Breast epithelium (tissue), 4 donors: ENCODE data around the gene BHLHE41. TPM values are rescaled to one million over a fixed set of nuclear protein-coding genes. Genes with fewer than 3 reads are reported as not detected.

Source experiments
- DNase-seq, 2 donors: peaks; one replicate each; pipeline ENCODE4 v3.0.0-alpha.2; 2019; ENCODE audit warnings: low spot score in 2 of 2
- H3K27ac ChIP-seq, 2 donors: fragments of 200-600 bp; sonication (generic) in 1 of 2; one replicate each; pipeline ENCODE4 v1.5.1; 2016 to 2019; ENCODE audit warnings: mild to moderate bottlenecking in 1 of 2
- H3K27me3 ChIP-seq, 2 donors: fragments of 200-600 bp; sonication (generic) in 1 of 2; one replicate each; pipeline versions ENCODE4 v1.5.1 to v1.6.0; 2017 to 2019; ENCODE audit warnings: control low read depth in 1 of 2, mild to moderate bottlenecking in 1 of 2
- H3K36me3 ChIP-seq: fragments of 200-600 bp; one replicate; pipeline ENCODE4 v1.5.1; 2019
- H3K4me1 ChIP-seq, 2 donors: fragments of 200-600 bp; sonication (generic); one replicate each; pipeline ENCODE4 v1.5.1; 2016 to 2019; ENCODE audit warnings: control low read depth in 1 of 2
- H3K4me3 ChIP-seq, 3 donors: fragments of 200-600 bp; sonication (generic); 1 replicate in 2 of 3; 2 replicates in 1 of 3; pipeline ENCODE4 v1.5.1; 2016 to 2019; ENCODE audit warnings: mild to moderate bottlenecking in 3 of 3, moderate library complexity in 2 of 3
- H3K9me3 ChIP-seq, 2 donors: fragments of 200-600 bp; sonication (generic) in 1 of 2; one replicate each; pipeline ENCODE4 v1.5.1; 2016 to 2019; ENCODE audit warnings: control low read depth in 1 of 2
- CTCF ChIP-seq, 3 donors: fragments of 450-650 bp; IDR thresholded peaks; one replicate each; pipeline ENCODE4 v1.5.1; 2016 to 2017; ENCODE audit warnings: antibody characterized with exemption in 3 of 3, mild to moderate bottlenecking in 3 of 3, moderate library complexity in 3 of 3
- POLR2A ChIP-seq: fragments of 450-650 bp; IDR thresholded peaks from one replicate; pipeline ENCODE4 v1.6.1; 2016; ENCODE audit warnings: antibody characterized with exemption, mild to moderate bottlenecking, moderate library complexity
- POLR2AphosphoS5 ChIP-seq, 3 donors: sonication (generic); formaldehyde crosslinking; IDR thresholded peaks; one replicate each; pipeline ENCODE4 v1.6.1; 2017; ENCODE audit warnings: antibody characterized with exemption in 3 of 3
- intact Hi-C: fragments of 100-400 bp; cut with DNase I; formaldehyde crosslinking; loops from one replicate; pipeline ENCODE4 v1.15.1; 2023; ENCODE audit warnings: low total_unique reads
- total RNA-seq, 3 donors: library from RNA; depleted of rRNA; stranded (reverse); fragments of >200 nt; gene quantifications; one replicate each; pipeline ENCODE4 v1.1.0, GENCODE V29; 2016

The BHLHE41 gene
- 10 to 100 TPM in 1 of 3 donors, 1 to 10 TPM in 2; 5.6 to 29.7 (median 9.2) TPM for total RNA-seq

GRCh38 chr12:26124446-26125399, at the start of gene BHLHE41:
BHLHE41 (minus strand) TSS chr12:26125037; CDS start chr12:26124779, 258 bp downstream.
- DNase-seq, result peak; percentile 79 to 83
- no peak for TF ChIP-seq POLR2A
- no peak for TF ChIP-seq CTCF (IDR thresholded peaks at IDR 0.05)
- peak; percentile 37 to 78 (median 43) for TF ChIP-seq POLR2AphosphoS5 (IDR thresholded peaks at IDR 0.05)
- Histone ChIP-seq H3K27me3 (no peaks in the 10 kb centered on the region), H3K36me3 (no peaks in the 10 kb centered on the region), H3K4me3 (peak within 1 kb of the TSS; percentile 60 to 83 (median 72)), H3K4me1 (peaks cover 0 to 5% of the 10 kb centered on the region in 2 donors), H3K27ac (peak within 1 kb of the TSS; percentile 99), H3K9me3 (no peaks in the 10 kb centered on the region)
- intact Hi-C loops, result loop anchor here (10.0 kb wide), 1 partner anchor 160 kb away; no protein-coding TSS in a partner anchor

GRCh38 chr12:26172946-26173552, 48.2 kb upstream of the BHLHE41 start:
- intact Hi-C loops, result no loop called here
- DNase-seq, result no peak
- TF ChIP-seq CTCF (IDR thresholded peaks at IDR 0.05), result no peak
- TF ChIP-seq POLR2AphosphoS5 (IDR thresholded peaks at IDR 0.05), result no peak
- no peak for TF ChIP-seq POLR2A
- Histone ChIP-seq H3K27me3 (no peaks in the 10 kb centered on the region), H3K9me3 (no peaks in the 10 kb centered on the region), H3K36me3 (no peaks in the 10 kb centered on the region), H3K4me1 (no peaks in the 10 kb centered on the region), H3K27ac (no peak overlapping the region), H3K4me3 (no peak overlapping the region)

GRCh38 chr12:26172539-26172938, 47.7 kb upstream of the BHLHE41 start:
- DNase-seq, result no peak
- intact Hi-C loops, result no loop called here
- H3K4me3 ChIP-seq, result no peak overlapping the region
- no peaks in the 10 kb centered on the region for H3K4me1 ChIP-seq
- H3K27ac ChIP-seq, result no peak overlapping the region
- no peaks in the 10 kb centered on the region for H3K27me3 ChIP-seq
- no peaks in the 10 kb centered on the region for H3K36me3 ChIP-seq
- H3K9me3 ChIP-seq, result no peaks in the 10 kb centered on the region
- TF ChIP-seq POLR2A (no peak), POLR2AphosphoS5 (IDR thresholded peaks at IDR 0.05) (no peak), CTCF (IDR thresholded peaks at IDR 0.05) (no peak)

GRCh38 chr12:26172013-26172412, 47.2 kb upstream of the BHLHE41 start:
- Histone ChIP-seq H3K27ac (no peak overlapping the region), H3K9me3 (no peaks in the 10 kb centered on the region), H3K27me3 (no peaks in the 10 kb centered on the region), H3K4me1 (no peaks in the 10 kb centered on the region), H3K4me3 (no peak overlapping the region), H3K36me3 (no peaks in the 10 kb centered on the region)
- TF ChIP-seq POLR2A, result no peak
- no peak for TF ChIP-seq POLR2AphosphoS5 (IDR thresholded peaks at IDR 0.05)
- TF ChIP-seq CTCF (IDR thresholded peaks at IDR 0.05), result no peak
- no peak for DNase-seq
- intact Hi-C loops, result no loop called here

- Histone ChIP-seq H3K4me3 (no peak overlapping the region), H3K36me3 (no peaks in the 10 kb centered on the region), H3K27ac (no peak overlapping the region), H3K4me1 (no peaks in the 10 kb centered on the region), H3K9me3 (no peaks in the 10 kb centered on the region), H3K27me3 (no peaks in the 10 kb centered on the region)
- intact Hi-C loops, result no loop called here
- no peak for DNase-seq
- TF ChIP-seq CTCF (IDR thresholded peaks at IDR 0.05), result no peak
- TF ChIP-seq POLR2A, result no peak
- no peak for TF ChIP-seq POLR2AphosphoS5 (IDR thresholded peaks at IDR 0.05)
Measured at GRCh38 chr12:26164118-26164517, 39.3 kb upstream of the BHLHE41 start.
